ES-I3 (cell line): ENCODE data around the gene AQP6.

Experiments
- H3K36me3 ChIP-seq: 2 replicates; pipeline ENCODE4 v1.6.1; 2013; ENCODE audit warnings: mild to moderate bottlenecking, low read length, control low read depth, moderate library complexity; ENCODE audit not compliant: insufficient read depth
- H3K4me1 ChIP-seq: 2 replicates; pipeline ENCODE4 v1.6.1; 2013; ENCODE audit warnings: mild to moderate bottlenecking, control low read depth, low read length; ENCODE audit not compliant: insufficient read depth
- H3K9ac ChIP-seq: 2 replicates; pipeline ENCODE4 v1.6.1; 2013; ENCODE audit warnings: low read depth, mild to moderate bottlenecking, low read length, moderate library complexity
- H3K9me3 ChIP-seq: 2 replicates; pipeline ENCODE4 v1.6.1; 2013; ENCODE audit warnings: mild to moderate bottlenecking, low read length, moderate library complexity; ENCODE audit not compliant: control insufficient read depth, insufficient read depth

AQP6 gene

GRCh38 chr12:49948866-49949845, 23.6 kb upstream of the AQP6 start:
- no peaks in the 10 kb centered on the region for H3K36me3 ChIP-seq
- H3K4me1 ChIP-seq = peaks cover 11% of the 10 kb centered on the region
- no peaks in the 10 kb centered on the region for H3K9me3 ChIP-seq
- no peak overlapping the region for H3K9ac ChIP-seq

GRCh38 chr12:49949866-49950265, 22.9 kb upstream of the AQP6 start:
- Histone ChIP-seq H3K4me1 (peaks cover 11% of the 10 kb centered on the region), H3K9me3 (no peaks in the 10 kb centered on the region), H3K36me3 (no peaks in the 10 kb centered on the region)

GRCh38 chr12:49950273-49951251, 22.2 kb upstream of the AQP6 start, which contains the start of gene AQP2:
Gene AQP2 (plus strand): TSS chr12:49950737. CDS start chr12:49950831, 94 bp downstream.
- H3K9ac ChIP-seq = no peak within 1 kb of the TSS

More at GRCh38 chr12:49949866-49950265, 22.9 kb upstream of the AQP6 start:
- no peak overlapping the region for H3K9ac ChIP-seq

GRCh38 chr12:49951411-49952240, 21.1 kb upstream of the AQP6 start:
- H3K9me3 ChIP-seq = no peaks in the 10 kb centered on the region
- peaks cover 1% of the 10 kb centered on the region; the same call in 1 of the 2 replicates for H3K4me1 ChIP-seq
- no peaks in the 10 kb centered on the region for H3K36me3 ChIP-seq
- no peak overlapping the region for H3K9ac ChIP-seq

More at GRCh38 chr12:49950273-49951251, 22.2 kb upstream of the AQP6 start, which contains the start of gene AQP2:
- Histone ChIP-seq H3K9me3 (no peaks in the 10 kb centered on the region), H3K36me3 (no peaks in the 10 kb centered on the region), H3K4me1 (peaks cover 11% of the 10 kb centered on the region)

- H3K36me3 ChIP-seq = no peaks in the 10 kb centered on the region
- H3K9ac ChIP-seq = no peak overlapping the region
- no peaks in the 10 kb centered on the region for H3K9me3 ChIP-seq
- no peaks in the 10 kb centered on the region for H3K4me1 ChIP-seq
Observed at GRCh38 chr12:49952391-49953055, 20.2 kb upstream of the AQP6 start.

GRCh38 chr12:49953151-49953550, 19.6 kb upstream of the AQP6 start:
- Histone ChIP-seq H3K9me3 (no peaks in the 10 kb centered on the region), H3K36me3 (no peaks in the 10 kb centered on the region), H3K9ac (no peak overlapping the region), H3K4me1 (no peaks in the 10 kb centered on the region)

GRCh38 chr12:49953961-49954846, 18.5 kb upstream of the AQP6 start:
- no peaks in the 10 kb centered on the region for H3K36me3 ChIP-seq
- peaks cover 3% of the 10 kb centered on the region for H3K4me1 ChIP-seq
- no peaks in the 10 kb centered on the region for H3K9me3 ChIP-seq
- H3K9ac ChIP-seq = no peak overlapping the region

GRCh38 chr12:49954863-49955830, 17.6 kb upstream of the AQP6 start:
- H3K9ac ChIP-seq = no peak overlapping the region; the same call in 1 of the 2 replicates
- H3K4me1 ChIP-seq = peaks cover 12% of the 10 kb centered on the region
- H3K36me3 ChIP-seq = no peaks in the 10 kb centered on the region
- no peaks in the 10 kb centered on the region for H3K9me3 ChIP-seq

- H3K9ac ChIP-seq = no peak overlapping the region
- peaks cover 19% of the 10 kb centered on the region for H3K4me1 ChIP-seq
Observed at GRCh38 chr12:49955899-49956662, 16.7 kb upstream of the AQP6 start.

GRCh38 chr12:49956663-49957569, 15.8 kb upstream of the AQP6 start:
- Histone ChIP-seq H3K9me3 (no peaks in the 10 kb centered on the region), H3K4me1 (peaks cover 19% of the 10 kb centered on the region), H3K9ac (no peak overlapping the region), H3K36me3 (no peaks in the 10 kb centered on the region)

More at GRCh38 chr12:49955899-49956662, 16.7 kb upstream of the AQP6 start:
- H3K9me3 ChIP-seq = no peaks in the 10 kb centered on the region
- H3K36me3 ChIP-seq = no peaks in the 10 kb centered on the region
